Measurements from ENCODE around the gene AGTPBP1. TPM values are rescaled to one million over a fixed set of nuclear protein-coding genes. Genes with fewer than 3 reads are reported as not detected.

The AGTPBP1 gene
- polyA plus RNA-seq, 1 of the 3 experiments (the other 2 are of a cell fraction): 3.8 TPM

DNA sequence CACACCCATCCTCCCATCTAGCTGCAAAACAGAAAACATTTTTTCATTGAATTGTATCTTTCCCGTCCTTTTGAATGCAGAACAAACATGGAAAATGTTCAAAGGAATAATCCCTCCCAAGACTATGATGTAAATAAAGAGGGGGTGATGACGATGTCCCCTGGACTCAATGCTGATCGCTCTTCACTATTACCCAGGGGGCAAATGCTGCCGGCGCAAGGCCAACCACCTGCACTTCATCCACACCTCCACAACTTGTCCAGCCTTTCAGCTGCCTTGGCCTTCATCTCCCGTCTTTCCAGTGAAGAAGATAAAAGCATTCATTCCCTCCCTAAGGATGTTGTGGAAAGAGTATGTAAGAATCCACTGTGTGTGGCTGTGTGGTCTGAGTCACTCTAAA is 240.3 kb downstream of the AGTPBP1 start:
- Histone ChIP-seq H3K36me3 (replicated peaks in 1 of 2; ENCODE audit: control insufficient read depth in 1 of 2, insufficient read depth in 2 of 2, low read length in 1 of 2) (no peaks in the 10 kb centered on the region), H3F3A (replicated peaks; ENCODE audit: insufficient read depth) (no peaks in the 10 kb centered on the region), H3K27me3 (ENCODE audit: insufficient read depth) (no peaks in the 10 kb centered on the region), H3K27ac (ENCODE audit: low read depth in 2 of 2, low read length in 1 of 2) (no peak overlapping the region), H2AFZ (ENCODE audit: low read depth) (no peak overlapping the region), H3K9ac (no peak overlapping the region), H3K9me3 (no peaks in the 10 kb centered on the region), H3K4me2 (no peak overlapping the region), H3K4me3 (ENCODE audit: low read depth in 2 of 2, low read length in 1 of 2) (no peak overlapping the region), H4K20me1 (ENCODE audit: insufficient read depth) (no peaks in the 10 kb centered on the region), H3K79me2 (ENCODE audit: insufficient read depth) (no peaks in the 10 kb centered on the region), H3K4me1 (ENCODE audit: control insufficient read depth in 1 of 2, insufficient read depth in 2 of 2, low read depth in 1 of 2, low read length in 1 of 2) (no peaks in the 10 kb centered on the region; a peak in 1 of 4 replicates), H3K9me2 (no peaks in the 10 kb centered on the region)
- no peak for DNase-seq
- WGBS (ENCODE audit: low lambda C conversion rate): 58% methylated on average over 6 of the region's 6 CpGs
- TF ChIP-seq FOXJ3 (CRISPR knock-in tag; IDR thresholded peaks at IDR 0.05) (no peak), JUND (IDR thresholded peaks at IDR 0.05) (no peak), GABPA (IDR thresholded peaks at IDR 0.05; ENCODE audit: low read depth) (no peak)
- TF ChIP-seq, protein P1, sequence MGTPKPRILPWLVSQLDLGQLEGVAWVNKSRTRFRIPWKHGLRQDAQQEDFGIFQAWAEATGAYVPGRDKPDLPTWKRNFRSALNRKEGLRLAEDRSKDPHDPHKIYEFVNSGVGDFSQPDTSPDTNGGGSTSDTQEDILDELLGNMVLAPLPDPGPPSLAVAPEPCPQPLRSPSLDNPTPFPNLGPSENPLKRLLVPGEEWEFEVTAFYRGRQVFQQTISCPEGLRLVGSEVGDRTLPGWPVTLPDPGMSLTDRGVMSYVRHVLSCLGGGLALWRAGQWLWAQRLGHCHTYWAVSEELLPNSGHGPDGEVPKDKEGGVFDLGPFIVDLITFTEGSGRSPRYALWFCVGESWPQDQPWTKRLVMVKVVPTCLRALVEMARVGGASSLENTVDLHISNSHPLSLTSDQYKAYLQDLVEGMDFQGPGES (IDR thresholded peaks at IDR 0.05; ENCODE audit: low read depth, low read length): no peak
- TF ChIP-seq, protein P2, sequence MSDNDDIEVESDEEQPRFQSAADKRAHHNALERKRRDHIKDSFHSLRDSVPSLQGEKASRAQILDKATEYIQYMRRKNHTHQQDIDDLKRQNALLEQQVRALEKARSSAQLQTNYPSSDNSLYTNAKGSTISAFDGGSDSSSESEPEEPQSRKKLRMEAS (IDR thresholded peaks at IDR 0.05; ENCODE audit: low read depth): no peak
- CTCF ChIA-PET: interaction anchor here (0.5 to 1.0 kb wide), 2 partner anchors 35 to 76 kb away, joined by 3 read pairs; no protein-coding TSS in a partner anchor
- POLR2A ChIA-PET: no interaction called here

Other genes with a start within 250 kb of the AGTPBP1 start
- 9.0 and 12.9 TPM in 2 replicates for gene NAA35, start 199.2 kb upstream of the AGTPBP1 start, polyA plus RNA-seq (2012; rRNA removed)

All from SK-N-SH (cell line).